NCI-H748 (cell line): ENCODE measurements around the gene C4A.
"Not testable (repeated sequence)": the region's sequence is repeated elsewhere in the genome, so short reads cannot be mapped to it uniquely, and the experiment has no call there.

ENCODE experiments used
- DNase-seq: peaks from one replicate; lab custom pipeline; 2025; ENCODE audit not compliant: unreplicated experiment; lab: John Stamatoyannopoulos, UW

Gene C4A

GRCh38 chr6:32047539-32047854 is 65.6 kb downstream of the C4A start:
- DNase-seq: no peak

- peak; percentile 51 for DNase-seq
Measured at GRCh38 chr6:32047855-32048766, 66.3 kb downstream of the C4A start.

GRCh38 chr6:32049149-32049548 is 67.3 kb downstream of the C4A start:
- not testable (repeated sequence) for DNase-seq

- not testable (repeated sequence) for DNase-seq
Measured at GRCh38 chr6:32049736-32050135, 67.9 kb downstream of the C4A start.

- no peak for DNase-seq
Measured at GRCh38 chr6:32050562-32050961, 68.7 kb downstream of the C4A start.
